T1000 (cell line): Measurements from ENCODE around the gene CACNG8.

Source experiments
- DNase-seq: peaks from one replicate; lab custom pipeline; 2025; ENCODE audit warnings: mixed read lengths; lab: John Stamatoyannopoulos, UW

The CACNG8 gene

DNA sequence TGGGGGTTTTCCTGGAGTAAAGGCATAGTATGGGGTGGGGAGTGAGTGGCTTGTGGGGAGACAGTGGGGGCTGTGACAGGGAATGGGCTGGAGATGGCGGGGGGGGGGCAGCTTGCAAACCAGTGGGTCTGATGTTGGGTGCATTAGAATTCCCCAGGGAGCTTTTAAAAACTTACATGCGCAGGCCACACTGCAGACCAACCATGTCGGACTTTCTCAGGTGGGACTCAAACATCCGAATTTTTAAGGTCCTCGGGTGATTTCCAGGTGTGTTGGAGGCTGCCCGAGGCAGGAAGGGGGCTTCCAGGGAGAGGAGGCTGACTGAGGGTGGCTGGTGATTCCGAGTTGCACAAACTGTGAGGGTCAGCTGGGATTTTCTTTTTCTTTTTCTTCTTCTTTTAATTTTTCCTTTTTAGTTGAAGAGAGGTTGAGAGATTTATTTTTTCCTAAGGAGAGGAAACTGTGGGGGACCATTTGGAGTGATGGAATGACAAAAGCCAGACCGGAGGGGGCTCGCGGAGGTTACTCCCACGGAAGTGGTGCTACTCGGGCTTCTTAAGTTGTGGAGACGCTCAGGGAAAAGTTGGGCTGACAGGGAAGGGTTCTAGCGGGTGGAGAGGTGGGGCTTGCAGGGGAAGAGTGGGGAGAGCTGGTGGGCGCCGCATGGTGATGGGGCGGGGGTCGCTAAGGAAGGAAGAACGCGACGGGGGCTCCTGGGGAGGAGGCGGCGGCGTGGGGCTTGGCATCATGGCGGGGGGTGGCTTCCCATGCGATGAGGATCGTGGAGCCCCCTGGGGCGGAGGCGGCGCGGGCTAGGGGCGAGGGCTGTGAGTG is 997 bp upstream of the CACNG8 start:
- DNase-seq, result no peak

GRCh38 chr19:53965091-53965490 is 2.4 kb downstream of the CACNG8 start:
- DNase-seq, result no peak

GRCh38 chr19:53966931-53967330 is 4.2 kb downstream of the CACNG8 start:
- no peak for DNase-seq

DNA sequence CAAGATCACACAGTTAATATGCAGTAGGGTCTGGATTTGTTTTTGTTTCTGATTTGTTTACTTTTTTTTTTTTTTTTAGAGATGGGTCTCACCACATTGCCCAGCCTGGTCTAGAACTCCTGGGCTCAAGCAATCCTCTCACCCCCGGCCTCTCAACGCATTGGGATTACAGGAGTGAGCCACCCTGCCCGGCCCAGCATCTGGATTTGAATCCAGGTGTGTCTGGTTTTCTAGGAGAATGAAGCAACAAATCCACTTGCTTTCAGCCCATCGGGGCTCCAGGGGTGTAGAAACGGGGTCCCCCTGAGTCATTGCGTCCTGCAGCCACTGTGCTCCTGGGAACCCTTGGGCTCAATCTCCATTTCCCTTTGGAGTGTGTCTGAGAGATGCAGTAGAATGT is 6.6 kb downstream of the CACNG8 start:
- no peak for DNase-seq

GRCh38 chr19:53971673-53972072 is 8.9 kb downstream of the CACNG8 start:
- no peak for DNase-seq

- no peak for DNase-seq
Observed at GRCh38 chr19:53977429-53977990, 14.8 kb downstream of the CACNG8 start.

GRCh38 chr19:53977991-53978731 is 15.4 kb downstream of the CACNG8 start:
- DNase-seq, result no peak

DNA sequence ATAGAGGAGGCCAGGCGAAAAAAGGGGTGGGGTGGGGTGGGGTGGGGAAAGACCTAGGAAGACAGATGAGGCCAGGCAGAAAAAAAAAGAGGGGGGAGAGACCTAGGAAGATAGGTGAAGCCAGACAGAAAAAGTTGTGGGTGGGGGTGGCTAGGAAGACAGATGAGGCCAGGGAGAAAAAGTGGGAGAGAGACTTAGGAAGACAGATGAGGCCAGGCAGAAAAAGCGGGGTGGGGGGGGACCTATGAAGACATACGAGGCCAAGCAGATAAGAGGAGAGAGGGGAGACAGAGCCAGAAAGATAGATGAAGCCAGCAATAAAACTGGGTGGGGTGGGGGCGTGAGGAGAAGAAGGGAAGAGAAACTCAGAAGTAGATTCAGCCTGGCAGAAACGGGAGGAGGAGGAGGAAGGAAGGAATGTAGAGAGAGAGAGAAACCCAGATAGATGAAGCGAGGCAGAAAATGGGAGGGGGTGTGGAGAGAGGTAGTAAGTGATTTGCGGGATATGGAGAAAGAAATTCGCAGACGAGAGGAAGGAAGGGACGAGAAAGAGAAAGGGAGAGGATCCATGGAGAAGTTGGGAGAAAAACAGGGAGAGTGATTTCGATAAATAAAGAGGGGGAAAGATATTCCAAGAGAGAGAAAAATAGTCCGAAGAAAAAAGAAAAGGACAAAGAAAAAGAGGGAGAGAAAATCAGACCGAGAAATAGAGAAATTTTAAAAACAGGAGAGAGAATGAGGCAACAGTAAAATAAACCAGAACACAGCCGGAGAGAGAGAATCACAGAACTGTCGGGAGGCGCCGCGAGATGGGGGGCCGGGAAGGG is 16.5 kb downstream of the CACNG8 start:
- no peak for DNase-seq

GRCh38 chr19:53980539-53981375 is 18.0 kb downstream of the CACNG8 start:
- DNase-seq, result no peak

GRCh38 chr19:53981376-53981951 is 18.7 kb downstream of the CACNG8 start:
- DNase-seq, result no peak

- no peak for DNase-seq
Observed at GRCh38 chr19:53982001-53982451, 19.3 kb downstream of the CACNG8 start.

DNA sequence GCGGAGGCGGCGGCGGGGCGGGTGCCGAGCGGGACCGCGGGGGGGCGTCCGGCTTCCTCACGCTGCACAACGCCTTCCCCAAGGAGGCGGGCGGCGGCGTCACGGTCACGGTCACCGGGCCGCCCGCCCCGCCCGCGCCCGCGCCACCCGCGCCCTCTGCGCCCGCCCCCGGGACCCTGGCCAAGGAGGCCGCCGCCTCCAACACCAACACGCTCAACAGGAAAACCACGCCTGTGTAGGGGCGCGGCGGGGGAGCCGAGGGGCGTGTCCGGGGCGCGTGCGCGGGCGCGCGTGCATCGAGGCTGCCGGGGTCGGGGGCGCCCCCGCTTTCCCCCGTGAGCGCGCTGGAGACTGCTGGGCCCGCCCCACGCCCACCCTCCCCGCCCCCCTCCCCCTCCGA is 19.9 kb downstream of the CACNG8 start:
- DNase-seq, result no peak

DNA sequence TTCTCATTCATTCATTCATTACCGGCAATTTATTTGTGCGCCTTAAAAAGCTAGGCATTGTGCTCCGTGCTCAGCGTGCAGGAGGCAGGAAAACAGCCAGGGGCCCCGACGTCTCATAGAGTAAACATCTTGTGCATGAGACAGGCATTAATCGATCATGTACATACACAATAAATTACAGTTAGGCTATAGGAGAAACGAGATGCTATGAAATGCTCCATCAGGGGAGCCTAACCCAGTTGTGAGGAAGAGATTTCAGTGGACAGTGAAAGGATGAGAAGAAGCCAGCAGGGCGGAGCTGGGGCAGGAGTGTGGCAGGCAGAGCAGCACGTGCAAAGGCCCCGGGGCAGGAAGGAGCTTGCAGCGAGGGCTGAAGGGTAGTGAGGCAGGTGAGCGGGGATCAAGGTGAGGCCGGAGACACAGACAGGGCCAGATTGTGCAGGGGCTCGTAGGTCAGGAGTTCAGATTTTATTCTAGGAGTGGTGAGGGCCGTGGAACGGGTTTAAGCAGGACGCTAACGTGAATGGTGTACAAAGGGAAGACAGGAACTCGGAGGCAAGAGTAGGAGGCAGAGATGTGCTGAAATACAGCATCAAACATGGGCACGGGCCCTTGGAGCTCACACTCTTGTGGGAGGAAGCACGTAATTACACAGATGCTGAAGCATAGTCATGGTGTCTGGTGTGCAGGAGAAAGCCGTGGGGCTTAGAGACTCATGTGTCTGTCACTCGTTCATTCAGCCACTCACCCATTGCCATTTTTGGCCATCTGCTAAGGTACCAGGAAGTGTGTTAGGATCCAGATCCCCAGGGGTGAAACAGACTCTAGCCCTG is 20.9 kb downstream of the CACNG8 start:
- no peak for DNase-seq

DNA sequence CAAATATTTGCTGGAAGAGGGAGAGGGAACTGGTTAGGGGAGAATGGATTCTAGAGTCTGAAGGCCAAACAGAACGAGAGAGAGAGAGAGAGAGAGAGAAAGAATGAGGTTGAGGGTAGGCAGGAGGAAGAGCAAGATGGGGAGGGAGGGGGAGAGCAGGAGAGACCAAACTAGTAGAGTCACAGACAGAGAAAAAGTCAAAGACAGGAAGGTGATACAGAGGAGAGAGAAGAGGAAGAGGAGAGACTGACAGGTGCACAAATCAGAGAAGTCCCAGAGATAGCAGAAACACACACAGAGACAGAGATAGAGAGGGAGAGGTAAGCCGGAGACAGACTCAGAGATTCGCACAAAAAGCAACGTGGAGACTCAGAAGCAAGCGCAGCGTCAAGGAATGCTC is 23.1 kb downstream of the CACNG8 start:
- no peak for DNase-seq

DNA sequence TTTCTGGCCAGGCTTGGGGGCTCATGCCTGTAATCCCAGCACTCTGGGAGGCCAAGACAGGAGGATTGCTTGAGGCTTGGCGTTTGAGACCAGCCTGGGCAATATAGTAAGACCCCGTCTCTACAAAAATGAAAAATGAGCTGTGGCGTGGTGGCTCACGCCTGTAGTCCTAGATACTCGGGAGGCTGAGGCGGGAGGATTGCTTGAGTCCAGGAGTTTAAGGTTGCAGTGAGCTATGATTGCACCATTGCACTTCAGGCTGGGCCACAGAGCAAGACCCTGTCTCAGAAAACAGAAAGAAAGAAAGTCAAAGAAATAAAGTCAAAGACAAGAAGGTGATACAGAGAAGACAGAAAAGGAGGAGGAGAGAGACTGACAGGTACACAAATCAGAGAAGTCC is 26.2 kb downstream of the CACNG8 start:
- DNase-seq, result no peak

- no peak for DNase-seq
Observed at GRCh38 chr19:53989600-53990533, 27.1 kb downstream of the CACNG8 start.

DNA sequence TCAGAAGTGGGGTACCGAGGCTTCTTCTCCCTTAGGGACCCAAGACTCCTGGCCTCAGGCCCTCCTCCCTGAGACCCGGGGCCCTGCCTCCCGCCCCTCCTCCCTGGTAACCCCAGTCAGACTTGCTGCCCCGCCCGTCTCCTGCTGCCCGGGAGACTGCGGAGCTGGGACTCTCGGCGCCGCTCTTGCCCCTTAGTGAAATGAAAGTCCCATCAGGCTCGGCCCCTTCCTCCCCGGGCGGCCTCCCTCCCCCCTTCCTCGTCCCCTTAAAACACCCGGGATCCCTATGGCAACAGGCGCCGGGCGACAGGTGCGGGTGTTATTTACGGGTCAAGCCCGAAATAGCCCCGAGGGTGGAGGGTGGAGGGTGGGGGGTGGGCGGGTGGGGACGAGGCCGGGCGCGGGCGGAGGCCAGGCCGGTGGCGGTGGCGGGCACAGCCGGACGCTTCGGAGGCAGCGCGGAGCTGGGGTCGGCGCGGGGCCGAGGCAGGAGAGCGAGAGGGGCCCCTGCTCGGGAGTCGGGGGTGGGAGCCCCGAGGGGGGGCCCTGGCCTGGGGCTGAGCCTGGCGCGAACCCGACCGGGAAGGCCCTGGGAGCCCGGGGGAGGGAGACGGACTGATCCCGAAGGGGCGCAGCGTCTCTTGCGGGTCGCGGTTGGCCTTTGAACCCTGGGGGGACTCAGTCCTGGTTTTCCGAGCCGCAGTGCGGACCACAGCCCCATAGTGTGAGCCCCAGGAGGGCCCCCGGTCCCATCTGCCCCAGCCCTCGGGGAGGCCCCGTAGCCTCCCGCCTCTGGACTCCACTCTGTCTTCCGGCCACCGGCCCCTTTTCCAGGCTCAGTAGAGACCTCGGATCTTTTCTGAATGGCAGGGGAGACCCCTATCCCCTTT is 28.7 kb downstream of the CACNG8 start, which contains the start of gene CACNG6:
Gene CACNG6 (plus strand): TSS at position 414 of the 890 bp plus-strand sequence. CDS start 1,241 bp downstream, outside the sequence.
- DNase-seq, result no peak

DNA sequence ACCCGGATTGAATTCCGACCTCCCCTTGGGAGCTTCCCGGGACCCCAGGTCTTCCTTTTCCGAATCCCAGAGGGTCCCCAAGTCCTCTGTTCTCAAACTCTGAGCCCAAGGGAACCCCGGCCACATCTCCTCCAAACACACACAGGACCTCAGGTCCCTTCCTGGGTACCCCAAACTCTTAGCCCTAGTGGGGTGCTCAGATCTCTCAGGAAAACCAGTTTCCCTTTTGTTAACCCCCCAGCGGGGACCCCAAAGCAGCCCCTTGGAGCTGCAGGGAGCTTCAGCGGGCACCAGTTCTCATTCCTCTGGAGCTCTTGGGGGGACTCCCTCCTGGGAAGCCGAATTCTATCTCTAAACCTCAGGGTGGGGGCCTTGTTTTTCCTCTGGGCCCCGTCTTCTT is 29.5 kb downstream of the CACNG8 start:
- DNase-seq, result no peak
